ENCODE data around the gene NDRG2.
A peak's percentile ranks its signal among the peaks of the same experiment; 100 is the strongest.
"Not testable (repeated sequence)": the region's sequence is repeated elsewhere in the genome, so short reads cannot be mapped to it uniquely, and the experiment has no call there.

The NDRG2 gene

DNA sequence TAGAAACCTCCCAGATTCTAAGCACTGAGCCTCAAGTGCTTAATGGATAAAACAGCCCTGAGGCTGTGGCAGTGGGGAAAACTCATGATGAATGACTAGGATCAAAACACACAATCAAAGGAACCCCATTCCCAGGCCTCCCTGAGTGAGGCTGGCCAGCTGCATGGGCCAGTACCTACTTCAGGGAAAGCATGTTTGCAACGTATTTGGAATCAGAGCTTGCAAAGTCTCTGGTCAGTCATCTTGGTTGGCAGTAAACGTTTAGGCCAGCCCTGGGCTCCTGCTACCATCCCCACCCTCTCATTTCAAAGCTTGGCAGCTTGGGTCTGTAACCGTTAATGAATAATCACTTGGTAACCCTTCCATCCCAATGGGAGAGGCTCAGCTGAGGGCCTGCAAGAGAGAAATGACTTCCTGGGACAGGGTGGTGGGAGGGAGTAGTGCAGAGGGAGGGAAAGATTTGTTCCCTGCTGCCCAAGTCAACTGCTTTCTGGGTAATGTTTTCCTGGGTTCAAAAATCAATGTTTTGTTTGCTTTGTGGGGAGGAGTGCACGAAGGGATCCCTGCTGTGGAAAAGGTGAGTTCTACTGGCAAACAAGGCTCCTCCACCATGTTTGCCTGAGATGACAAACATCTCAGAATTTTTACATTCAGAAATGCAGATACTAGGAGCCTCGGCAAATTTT, 30.7 kb upstream of the NDRG2 start:
- DNase-seq (ENCODE audit: low spot score), result no peak

DNA sequence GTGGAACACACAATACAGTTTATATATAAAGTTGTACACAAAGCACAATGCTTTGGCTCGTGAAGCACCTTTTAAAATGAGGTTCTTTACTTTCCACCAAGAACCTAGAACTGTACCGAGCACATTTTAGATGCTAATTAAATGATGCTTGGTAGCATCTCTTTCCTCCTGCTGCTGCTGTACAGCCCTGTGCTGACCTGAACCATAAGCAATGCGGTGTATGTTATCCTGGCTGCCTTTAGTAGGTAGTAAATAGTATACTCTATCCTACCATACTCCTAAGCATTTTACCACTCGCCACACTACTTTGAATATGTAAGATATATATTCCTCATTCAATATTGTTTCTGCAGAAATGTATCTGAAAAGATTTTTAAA, 29.9 kb upstream of the NDRG2 start:
- no peak for DNase-seq (ENCODE audit: low spot score)

DNA sequence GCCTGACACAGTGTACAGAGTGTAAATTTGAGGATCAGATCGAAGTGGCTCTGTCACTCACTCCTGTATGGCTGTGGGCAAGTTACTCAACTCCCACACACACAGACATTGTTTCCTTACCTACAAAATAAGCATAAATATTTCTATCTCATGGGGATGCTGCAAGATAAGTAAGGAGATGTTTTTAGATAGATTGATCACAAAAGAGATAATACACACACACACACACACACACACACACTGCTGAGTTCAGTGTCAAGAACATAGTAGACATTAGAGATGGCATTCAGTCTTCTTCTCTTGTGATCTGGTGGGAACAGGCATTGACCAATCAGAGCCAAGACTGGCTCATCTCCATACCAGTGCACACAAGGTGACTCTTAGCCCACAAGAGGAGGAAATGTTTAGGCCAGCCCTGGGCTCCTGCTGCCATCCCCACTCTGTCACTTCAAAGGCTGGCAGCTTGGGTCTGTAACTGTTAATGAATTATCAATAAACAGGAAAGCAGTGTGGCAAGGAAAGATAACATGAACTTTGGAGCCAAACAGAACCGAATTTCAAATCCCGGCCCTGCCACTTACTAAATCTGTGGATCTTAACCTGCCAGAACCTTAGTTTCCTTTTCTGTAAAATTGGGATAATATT, 29.4 kb upstream of the NDRG2 start:
- no peak for DNase-seq (ENCODE audit: low spot score)

DNA sequence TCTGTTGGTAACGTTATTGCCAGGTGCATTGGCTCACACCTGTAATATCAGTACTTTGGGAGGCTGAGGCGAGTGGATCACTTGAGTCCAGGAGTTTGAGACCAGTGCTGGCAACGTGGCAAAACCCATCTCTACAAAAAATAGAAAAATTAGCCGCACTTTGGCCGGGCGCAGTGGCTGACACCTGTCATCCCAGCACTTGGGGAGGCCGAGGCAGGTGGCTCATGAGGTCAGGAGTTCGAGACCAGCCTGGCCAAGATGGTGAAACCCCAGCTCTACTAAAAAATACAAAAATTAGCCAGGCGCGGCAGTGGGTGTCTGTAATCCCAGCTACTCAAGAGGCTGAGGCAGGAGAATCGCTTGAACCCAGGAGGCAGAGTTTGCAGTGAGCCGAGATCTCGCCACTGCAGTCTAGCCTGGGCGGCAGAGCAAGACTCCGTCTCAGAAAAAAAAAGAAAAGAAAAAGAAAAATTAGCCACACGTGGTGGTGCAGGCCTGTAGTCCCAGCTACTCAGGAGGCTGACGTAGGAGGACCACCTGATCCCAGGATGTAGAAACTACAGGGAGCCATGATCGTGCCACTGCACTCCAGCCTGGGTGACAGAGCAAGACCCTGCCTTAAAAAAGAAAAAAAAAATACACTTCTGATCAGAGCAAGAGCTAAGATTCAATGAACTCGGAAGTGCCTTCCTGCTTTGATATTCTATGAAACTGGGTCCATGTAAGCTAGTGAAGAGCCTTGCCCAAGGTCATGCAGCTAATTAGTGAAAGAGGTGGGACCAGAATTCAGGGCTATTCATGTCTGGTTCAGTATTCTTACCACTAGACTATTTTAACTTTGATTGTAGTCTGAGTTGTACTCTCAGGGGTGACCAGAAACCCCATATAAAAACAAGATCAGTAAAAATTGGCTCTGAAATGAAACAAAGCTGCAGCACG, 28.6 kb upstream of the NDRG2 start:
- DNase-seq (ENCODE audit: low spot score), result no peak

DNA sequence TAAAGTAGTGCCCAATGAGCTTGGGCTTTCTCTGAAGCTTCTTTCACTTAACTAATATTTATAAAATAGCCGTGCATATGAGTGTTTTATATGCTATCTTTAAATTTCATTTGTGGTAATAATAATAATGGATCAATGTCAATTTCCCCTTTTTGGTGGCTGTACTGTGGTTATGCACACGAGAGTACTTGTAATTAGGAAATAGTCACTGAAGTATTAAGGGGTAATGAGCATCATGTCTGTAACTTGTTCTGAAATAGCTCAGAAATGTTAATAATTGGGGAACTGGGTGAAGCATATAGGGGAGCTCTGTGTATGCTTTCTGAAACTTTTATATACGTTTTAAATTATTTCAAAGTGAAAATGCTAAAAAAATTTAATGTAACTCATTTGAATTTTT, 25.7 kb upstream of the NDRG2 start:
- no peak for DNase-seq (ENCODE audit: low spot score)

- DNase-seq (ENCODE audit: low spot score), result no peak
These were observed 24.4 kb upstream of the NDRG2 start for GRCh38 chr14:21049271-21049673.

DNA sequence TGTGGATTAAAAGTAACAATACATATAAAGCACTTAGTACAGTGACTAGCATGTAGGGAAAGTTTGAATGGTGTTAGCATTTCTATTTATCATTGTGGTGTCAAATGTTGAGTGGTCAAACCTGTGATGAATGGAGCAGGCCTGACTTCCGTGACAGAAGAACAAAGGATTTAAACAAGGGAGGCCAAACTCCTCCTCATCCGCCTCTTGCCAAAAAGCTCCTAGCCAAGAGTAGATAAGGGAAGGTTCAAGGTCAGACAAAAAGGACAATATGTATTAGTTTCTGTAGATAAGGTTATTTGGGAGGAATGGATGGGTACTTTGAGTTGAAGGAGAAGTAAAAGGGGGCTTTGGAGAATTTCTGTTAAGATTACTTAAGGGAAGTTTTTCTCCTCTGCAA, 23.8 kb upstream of the NDRG2 start:
- no peak for DNase-seq (ENCODE audit: low spot score)

DNA sequence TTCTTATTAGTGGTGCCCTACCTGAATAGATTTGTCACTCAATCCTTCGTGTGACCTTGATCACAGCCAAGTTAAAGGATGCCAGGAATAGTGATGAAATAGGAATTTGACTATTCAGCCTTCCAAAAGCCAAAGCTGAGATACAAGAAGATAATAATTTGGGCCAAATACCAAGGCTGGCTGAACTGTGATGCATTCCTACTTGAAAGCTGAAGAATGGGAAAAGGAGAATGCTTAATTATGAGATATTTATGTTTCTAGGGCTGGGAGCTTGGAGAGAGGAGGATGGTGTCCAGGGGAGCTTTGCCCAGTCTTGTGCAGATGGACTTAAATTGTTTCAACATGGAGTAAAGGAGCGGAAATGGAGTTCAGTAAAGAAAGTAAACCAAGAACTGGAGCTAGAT, 22.5 kb upstream of the NDRG2 start:
- no peak for DNase-seq (ENCODE audit: low spot score)

GRCh38 chr14:21043974-21044618, 19.2 kb upstream of the NDRG2 start:
- DNase-seq (ENCODE audit: low spot score), result no peak

- DNase-seq (ENCODE audit: low spot score), result no peak
These were observed 18.6 kb upstream of the NDRG2 start for GRCh38 chr14:21043387-21043973.

DNA sequence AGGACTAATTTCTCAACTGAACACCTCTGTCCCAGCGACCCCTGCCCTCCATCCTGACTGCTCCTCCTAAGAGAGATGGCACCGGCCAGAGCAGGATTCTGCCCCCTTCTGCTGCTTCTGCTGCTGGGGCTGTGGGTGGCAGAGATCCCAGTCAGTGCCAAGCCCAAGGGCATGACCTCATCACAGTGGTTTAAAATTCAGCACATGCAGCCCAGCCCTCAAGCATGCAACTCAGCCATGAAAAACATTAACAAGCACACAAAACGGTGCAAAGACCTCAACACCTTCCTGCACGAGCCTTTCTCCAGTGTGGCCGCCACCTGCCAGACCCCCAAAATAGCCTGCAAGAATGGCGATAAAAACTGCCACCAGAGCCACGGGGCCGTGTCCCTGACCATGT, 18.1 kb upstream of the NDRG2 start:
- peak; percentile 82 for DNase-seq (ENCODE audit: low spot score)

DNA sequence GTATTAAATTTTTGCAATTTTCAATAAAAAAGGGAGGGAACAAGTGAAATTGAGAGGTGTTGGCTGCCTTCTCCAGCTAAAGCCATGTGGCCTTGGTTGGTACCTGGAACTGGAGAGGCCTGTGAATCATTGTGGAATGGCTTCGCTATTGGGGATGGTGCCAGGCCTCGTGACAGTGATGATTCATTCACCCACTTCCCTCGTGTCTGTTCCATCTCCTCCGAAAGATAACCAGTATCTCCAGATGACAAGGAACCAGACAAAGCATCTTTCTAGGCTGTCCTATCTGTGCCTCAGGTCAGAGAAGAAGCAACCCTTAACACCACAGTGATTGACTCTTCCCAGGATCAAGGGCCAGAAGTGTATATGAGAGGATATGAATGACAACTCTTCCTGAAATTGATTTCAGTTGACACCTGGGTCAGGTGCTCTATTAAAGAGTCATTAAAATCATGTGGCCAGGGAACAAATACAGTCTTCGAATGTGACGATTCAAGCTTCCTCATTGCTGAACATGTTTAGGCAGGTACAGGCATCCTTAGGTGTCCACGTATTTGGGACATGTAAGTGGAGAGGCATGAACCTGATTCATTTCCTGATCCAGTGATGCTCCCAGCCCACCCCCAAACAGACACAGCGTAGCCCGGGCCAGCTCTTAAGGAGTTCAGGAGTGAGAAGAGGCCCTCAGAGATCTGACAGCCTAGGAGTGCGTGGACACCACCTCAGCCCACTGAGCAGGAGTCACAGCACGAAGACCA, 17.0 kb upstream of the NDRG2 start, which contains the start of gene RNASE7:
Gene RNASE7 (plus strand): TSS at position 687 of the 758 bp plus-strand sequence. CDS start 631 bp downstream, outside the sequence.
- DNase-seq (ENCODE audit: low spot score), result no peak

GRCh38 chr14:21040941-21041340, 16.1 kb upstream of the NDRG2 start:
- DNase-seq (ENCODE audit: low spot score), result not testable (repeated sequence)

GRCh38 chr14:21040370-21040925, 15.6 kb upstream of the NDRG2 start:
- no peak for DNase-seq (ENCODE audit: low spot score)

DNA sequence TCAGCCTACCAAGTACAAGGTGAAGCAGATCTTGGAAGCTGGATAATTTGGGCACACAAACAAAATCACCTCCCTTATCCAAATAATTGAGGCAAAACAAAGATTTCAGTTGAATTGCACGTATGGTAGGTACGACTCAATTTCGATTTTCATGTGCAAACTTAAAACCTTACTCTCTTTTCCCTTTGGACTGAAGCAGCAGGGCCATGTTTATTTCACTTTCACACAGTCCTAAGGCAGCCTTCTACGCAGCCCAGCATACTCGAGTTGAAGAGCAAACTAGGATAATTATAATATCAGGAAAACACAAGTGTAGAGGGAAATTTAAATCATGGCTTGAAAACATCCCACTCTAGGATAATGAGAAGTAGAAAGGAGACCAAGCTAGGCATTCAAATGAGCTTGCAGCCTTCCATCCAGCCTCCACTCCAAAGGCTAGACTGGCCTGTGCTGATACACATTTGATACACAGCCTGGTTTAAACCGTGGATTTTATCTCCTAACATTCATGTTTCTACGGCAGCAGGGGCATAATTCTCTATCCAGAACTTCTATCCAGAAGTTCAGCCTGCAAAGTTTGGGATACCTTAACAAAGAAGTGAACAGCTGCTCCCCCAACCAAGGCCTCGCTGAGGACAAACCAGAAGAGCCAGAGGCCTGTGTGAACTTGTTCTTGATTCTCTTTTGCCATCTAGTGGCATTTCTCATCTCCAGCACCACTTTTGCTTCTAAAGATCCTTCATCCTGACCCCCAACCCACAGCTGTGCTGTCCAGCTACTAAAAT, 14.9 kb upstream of the NDRG2 start:
- peak; percentile 90 for DNase-seq (ENCODE audit: low spot score)

- peak; percentile 94 for DNase-seq (ENCODE audit: low spot score)
These were observed 13.9 kb upstream of the NDRG2 start for GRCh38 chr14:21038441-21039422.

- no peak for DNase-seq (ENCODE audit: low spot score)
These were observed 12.3 kb upstream of the NDRG2 start for GRCh38 chr14:21037156-21037555.

DNA sequence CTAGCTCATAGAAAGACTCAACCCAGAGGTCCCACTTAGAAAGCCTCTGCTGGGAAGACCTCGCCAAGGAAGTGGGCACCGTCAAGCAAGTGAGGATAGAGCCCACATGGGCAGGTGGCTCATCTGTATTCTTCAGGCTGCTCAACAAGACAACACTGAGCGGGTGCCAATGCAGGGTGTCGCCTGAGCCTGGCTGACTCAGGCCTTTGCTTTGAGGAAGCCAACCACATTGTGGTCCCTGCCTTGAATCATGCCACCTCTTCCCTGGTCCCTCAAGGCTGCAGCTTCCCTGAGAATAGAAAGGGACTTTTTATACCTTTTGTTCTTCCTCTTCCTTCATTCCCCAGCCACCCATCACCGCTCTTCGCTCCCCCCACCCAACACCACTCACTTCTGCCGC, 11.9 kb upstream of the NDRG2 start:
- peak; percentile 44 for DNase-seq (ENCODE audit: low spot score)

DNA sequence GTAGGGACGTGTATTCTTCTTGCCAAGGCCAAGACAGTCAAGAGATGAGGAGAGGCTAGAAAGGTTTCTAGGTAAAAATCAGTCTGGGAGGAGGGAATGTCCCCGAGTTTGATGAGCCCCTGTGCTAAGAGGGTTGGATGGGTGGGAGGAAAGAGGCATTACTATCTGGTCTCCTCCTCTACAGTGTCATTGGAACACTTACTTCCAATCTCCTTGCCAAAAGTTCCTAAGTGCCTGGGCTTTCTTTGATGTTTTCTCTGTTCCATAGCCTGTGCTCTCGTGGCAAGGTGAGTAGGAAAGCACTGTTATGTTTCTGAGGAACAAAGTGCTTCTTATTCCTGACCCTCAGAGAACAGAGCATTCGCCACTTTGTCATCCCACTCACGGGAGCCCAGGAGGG, 9.8 kb upstream of the NDRG2 start, which contains the start of gene RNASE13:
Gene RNASE13 (minus strand): TSS at position 101 of the 400 bp plus-strand sequence. CDS start 519 bp downstream, outside the sequence.
- no peak for DNase-seq (ENCODE audit: low spot score)
